AG10803 (cell line): ENCODE results near the gene CLCA2.
A peak's percentile ranks its signal among the peaks of the same experiment; 100 is the strongest.

Experiments used
- DNase-seq: peaks from one replicate; pipeline ENCODE4 v3.0.0; 2010; ENCODE audit warnings: low read depth
- H3K4me3 ChIP-seq: 2 replicates; pipeline ENCODE4 v1.5.1; 2011; ENCODE audit warnings: mild to moderate bottlenecking, low read length, control low read depth
- TF ChIP-seq, protein P1 (sequence below): conservative IDR thresholded peaks from 2 replicates; pipeline ENCODE4 v1.5.1; 2011; ENCODE audit warnings: mild to moderate bottlenecking, low read length, control low read depth, inconsistent platforms

CLCA2 gene

DNA sequence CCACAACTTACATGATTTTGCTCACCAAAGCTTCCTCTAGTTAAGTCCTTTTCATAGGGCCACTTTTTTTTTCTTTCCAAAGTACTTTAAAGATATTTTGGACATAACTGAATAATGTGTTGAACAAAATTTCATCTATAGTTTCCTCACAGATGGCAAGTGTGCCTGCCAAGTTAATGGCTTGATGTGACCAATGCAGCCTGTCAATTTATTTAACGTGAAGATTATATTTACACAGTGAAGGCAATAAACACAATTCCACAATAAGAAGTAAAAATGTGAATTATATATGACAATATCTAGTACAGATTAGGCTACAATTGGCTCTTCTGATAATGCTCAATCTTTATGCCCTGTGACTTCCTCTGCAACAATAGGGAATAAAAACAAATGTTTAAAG lies 18.0 kb downstream of the CLCA2 start:
- TF ChIP-seq, protein P1, sequence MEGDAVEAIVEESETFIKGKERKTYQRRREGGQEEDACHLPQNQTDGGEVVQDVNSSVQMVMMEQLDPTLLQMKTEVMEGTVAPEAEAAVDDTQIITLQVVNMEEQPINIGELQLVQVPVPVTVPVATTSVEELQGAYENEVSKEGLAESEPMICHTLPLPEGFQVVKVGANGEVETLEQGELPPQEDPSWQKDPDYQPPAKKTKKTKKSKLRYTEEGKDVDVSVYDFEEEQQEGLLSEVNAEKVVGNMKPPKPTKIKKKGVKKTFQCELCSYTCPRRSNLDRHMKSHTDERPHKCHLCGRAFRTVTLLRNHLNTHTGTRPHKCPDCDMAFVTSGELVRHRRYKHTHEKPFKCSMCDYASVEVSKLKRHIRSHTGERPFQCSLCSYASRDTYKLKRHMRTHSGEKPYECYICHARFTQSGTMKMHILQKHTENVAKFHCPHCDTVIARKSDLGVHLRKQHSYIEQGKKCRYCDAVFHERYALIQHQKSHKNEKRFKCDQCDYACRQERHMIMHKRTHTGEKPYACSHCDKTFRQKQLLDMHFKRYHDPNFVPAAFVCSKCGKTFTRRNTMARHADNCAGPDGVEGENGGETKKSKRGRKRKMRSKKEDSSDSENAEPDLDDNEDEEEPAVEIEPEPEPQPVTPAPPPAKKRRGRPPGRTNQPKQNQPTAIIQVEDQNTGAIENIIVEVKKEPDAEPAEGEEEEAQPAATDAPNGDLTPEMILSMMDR = no peak
- no peak for DNase-seq
- H3K4me3 ChIP-seq = no peak overlapping the region

DNA sequence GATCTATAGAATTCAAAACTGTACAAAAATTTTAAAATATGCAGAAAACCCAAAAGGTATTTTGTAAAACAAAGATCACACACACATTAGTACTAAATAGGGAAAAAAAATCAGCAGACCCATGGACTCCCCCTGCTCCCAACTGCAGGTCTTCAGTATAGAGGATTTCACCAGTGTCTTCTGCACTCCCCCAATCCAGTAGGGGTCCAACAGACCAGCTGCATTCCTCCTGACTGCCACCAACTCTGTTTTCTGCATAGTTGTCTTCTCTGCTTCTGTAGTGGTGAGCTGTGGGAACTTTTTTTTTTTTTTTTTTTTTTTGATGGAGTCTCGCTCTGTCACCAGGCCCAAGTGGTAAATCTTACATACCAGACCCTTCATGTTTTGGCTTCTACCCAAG lies 21.9 kb downstream of the CLCA2 start:
- H3K4me3 ChIP-seq = no peak overlapping the region
- TF ChIP-seq, protein P1 = no peak
- DNase-seq = no peak

DNA sequence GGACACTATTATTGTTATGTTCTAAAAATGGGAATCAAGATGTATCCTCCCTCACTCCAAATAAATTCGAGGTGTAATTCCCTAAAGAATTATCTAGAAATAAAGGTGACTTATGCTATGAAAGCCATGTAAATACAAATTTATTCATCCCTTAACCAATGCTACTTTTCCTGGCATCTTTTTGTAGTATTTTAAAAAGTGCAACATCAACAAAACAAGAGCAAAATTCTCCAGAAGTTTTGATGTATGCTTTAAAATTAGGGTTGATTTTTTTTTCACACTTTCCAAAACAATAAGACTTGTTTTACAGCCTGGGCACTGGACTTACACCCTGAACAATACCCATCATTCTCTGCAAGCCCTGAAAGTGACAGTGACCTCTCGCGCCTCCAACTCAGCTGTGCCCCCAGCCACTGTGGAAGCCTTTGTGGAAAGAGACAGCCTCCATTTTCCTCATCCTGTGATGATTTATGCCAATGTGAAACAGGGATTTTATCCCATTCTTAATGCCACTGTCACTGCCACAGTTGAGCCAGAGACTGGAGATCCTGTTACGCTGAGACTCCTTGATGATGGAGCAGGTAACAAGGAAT lies 23.3 kb downstream of the CLCA2 start:
- TF ChIP-seq, protein P1 = no peak
- DNase-seq = no peak
- H3K4me3 ChIP-seq = no peak overlapping the region

DNA sequence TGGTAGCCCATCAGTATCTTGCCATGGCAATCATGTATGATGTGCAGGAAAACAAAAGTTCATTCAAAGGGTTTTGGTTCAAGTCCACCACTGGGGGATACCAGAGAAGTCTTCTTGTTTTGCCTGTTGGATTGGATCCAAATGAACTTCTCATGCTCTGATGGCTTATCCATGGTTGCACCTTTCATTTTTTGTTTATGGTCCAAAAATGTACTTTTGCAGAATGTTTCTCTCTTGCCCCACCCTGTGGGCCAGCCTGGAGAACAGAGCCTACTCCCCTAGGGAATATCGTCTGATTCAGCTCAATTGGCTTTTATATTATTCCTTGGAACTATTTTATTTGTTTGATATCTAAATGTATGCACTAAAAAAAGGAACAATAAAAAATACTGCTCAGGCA lies 24.7 kb downstream of the CLCA2 start:
- H3K4me3 ChIP-seq = no peak overlapping the region
- no peak for DNase-seq
- TF ChIP-seq, protein P1 = no peak

DNA sequence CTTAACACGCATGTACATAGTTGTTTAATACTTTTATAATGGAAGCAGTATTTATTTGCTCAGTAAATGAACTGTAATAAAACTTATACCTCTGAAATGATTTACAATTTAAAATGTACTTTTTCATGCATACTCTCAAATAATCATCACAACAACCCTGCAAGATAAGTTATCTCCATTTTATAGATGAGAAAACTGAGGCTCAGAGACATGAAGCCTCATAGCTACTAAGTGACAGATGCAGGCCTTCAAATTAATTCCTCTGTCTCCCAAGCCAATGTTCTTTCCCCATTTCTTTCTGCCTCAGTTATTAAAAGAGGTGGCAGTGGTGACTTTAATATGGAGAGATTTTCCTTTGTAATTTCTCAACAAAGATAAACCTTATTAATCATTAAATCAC lies 25.1 kb downstream of the CLCA2 start:
- no peak overlapping the region for H3K4me3 ChIP-seq
- TF ChIP-seq, protein P1 = no peak

DNA sequence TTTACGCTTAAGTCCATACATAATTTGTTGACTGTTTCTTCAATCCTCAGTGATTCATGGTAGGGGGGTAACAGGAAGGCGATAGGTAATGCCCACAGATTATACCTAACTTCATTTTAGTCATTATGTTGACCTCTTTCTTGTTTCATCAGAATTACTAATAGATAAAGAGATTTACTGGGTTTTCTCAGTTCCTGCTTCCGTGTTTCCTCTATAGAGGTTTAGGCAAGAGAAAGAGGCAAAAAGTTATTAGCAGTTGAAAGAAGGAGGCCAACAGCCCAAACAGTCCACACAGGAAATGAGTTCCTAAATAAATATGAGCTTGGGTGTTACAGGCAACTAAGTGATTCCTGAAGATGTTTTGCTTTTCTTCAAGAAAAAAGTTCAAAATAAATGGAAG lies 26.9 kb downstream of the CLCA2 start:
- DNase-seq = peak; percentile 20
- TF ChIP-seq, protein P1 = no peak
- no peak overlapping the region for H3K4me3 ChIP-seq

More for the DNA sequence above, 25.1 kb downstream of the CLCA2 start:
- no peak for DNase-seq

DNA sequence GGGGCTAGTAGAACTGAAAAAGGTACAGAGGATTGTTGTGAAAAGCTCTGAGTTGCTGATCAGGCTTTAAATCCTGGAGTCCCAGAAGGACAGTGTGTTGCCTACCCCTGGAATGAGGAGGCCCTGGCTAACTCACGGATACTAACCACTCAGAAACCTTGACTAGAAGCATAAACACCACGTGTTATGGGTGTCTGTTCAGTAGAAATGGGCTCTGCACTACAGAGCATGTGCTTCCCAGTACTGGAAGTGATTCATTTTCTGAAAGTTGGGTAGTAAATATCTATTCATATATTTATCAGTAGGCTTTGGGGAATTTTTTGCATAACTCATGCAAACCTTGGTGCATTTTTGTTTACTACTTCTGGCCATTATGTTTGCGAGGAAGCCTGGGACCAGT lies 29.7 kb downstream of the CLCA2 start:
- TF ChIP-seq, protein P1 = no peak
- DNase-seq = no peak
- no peak overlapping the region for H3K4me3 ChIP-seq
